Measurements from ENCODE around the gene MED1. TPM values are rescaled to one million over a fixed set of nuclear protein-coding genes. Genes with fewer than 3 reads are reported as not detected.
A peak's percentile ranks its signal among the peaks of the same experiment; 100 is the strongest.

MED1 gene
- total and polyA plus RNA-seq, 8 donors = 32.1 to 63.2 (median 55.9) TPM

GRCh38 chr17:39462631-39463375, 11.7 kb upstream of the MED1 start:
- Histone ChIP-seq H3K27me3 (no peaks in the 10 kb centered on the region), H3K36me3 (peaks cover 0 to 8% of the 10 kb centered on the region in 2 donors), H3K4me1 (peaks cover 16 to 41% of the 10 kb centered on the region in 2 donors), H3K9me3 (no peaks in the 10 kb centered on the region), H3K4me3 (peak overlapping the region; percentile 94 to 97), H3K27ac (peak overlapping the region; percentile 99)
- ATAC-seq (peak; percentile 3), DNase-seq (peak in 2 of 4 donors; percentile 9 to 36)
- no peak for TF ChIP-seq CTCF (IDR thresholded peaks at IDR 0.05)
- intact Hi-C loops (cut with DNase I) = no loop called here

- peak overlapping the region; percentile 99 for H3K27ac ChIP-seq
- intact Hi-C loops (cut with DNase I) = no loop called here
Measured at GRCh38 chr17:39461926-39462569, 11.0 kb upstream of the MED1 start.

GRCh38 chr17:39461113-39461925, 10.3 kb upstream of the MED1 start, which contains the start of gene CDK12:
CDK12 (plus strand) TSS chr17:39461486; CDS start chr17:39462072, 586 bp downstream.
- Histone ChIP-seq H3K9me3 (no peaks in the 10 kb centered on the region), H3K4me1 (peaks cover 16 to 32% of the 10 kb centered on the region in 2 donors), H3K36me3 (no peaks in the 10 kb centered on the region), H3K27me3 (no peaks in the 10 kb centered on the region), H3K4me3 (peak within 1 kb of the TSS; percentile 94 to 97), H3K27ac (peak within 1 kb of the TSS; percentile 99)
- peak; percentile 90 for ATAC-seq
- peak in 1 of 2 donors; percentile 49 for TF ChIP-seq CTCF (IDR thresholded peaks at IDR 0.05)
- intact Hi-C loops (cut with DNase I) = no loop called here
- DNase-seq = peak; percentile 92 to 99 (median 98)

More at GRCh38 chr17:39461926-39462569, 11.0 kb upstream of the MED1 start:
- Histone ChIP-seq H3K36me3 (peaks cover 0 to 6% of the 10 kb centered on the region in 2 donors), H3K9me3 (no peaks in the 10 kb centered on the region), H3K27me3 (no peaks in the 10 kb centered on the region), H3K4me3 (peak overlapping the region; percentile 94 to 97), H3K4me1 (peaks cover 16 to 39% of the 10 kb centered on the region in 2 donors)
- DNase-seq (peak in 3 of 4 donors; percentile 43 to 79 (median 47)), ATAC-seq (peak; percentile 47)
- TF ChIP-seq CTCF (IDR thresholded peaks at IDR 0.05) = no peak

- no peak overlapping the region for H3K4me3 ChIP-seq
- H3K9me3 ChIP-seq = no peaks in the 10 kb centered on the region
- DNase-seq = no peak
- H3K36me3 ChIP-seq = no peaks in the 10 kb centered on the region
- intact Hi-C loops (cut with DNase I) = no loop called here
- H3K27ac ChIP-seq = no peak overlapping the region
- H3K4me1 ChIP-seq = peaks cover 0 to 4% of the 10 kb centered on the region in 2 donors
- TF ChIP-seq CTCF (IDR thresholded peaks at IDR 0.05) = no peak
- H3K27me3 ChIP-seq = no peaks in the 10 kb centered on the region
- no peak for ATAC-seq
Measured at GRCh38 chr17:39455919-39456318, 4.9 kb upstream of the MED1 start.

All from left lung (tissue), 10 donors.